HG03469 (cell line): ENCODE measurements around the gene RBFOX1.

Source experiments
- ATAC-seq: cut with Tn5 transposase; IDR thresholded peaks from one replicate; pipeline ENCODE4 v1.9.1; 2021; ENCODE audit warnings: mild to moderate bottlenecking, moderate library complexity, moderate number of reproducible peaks; ENCODE audit not compliant: unreplicated experiment

RBFOX1 gene

DNA sequence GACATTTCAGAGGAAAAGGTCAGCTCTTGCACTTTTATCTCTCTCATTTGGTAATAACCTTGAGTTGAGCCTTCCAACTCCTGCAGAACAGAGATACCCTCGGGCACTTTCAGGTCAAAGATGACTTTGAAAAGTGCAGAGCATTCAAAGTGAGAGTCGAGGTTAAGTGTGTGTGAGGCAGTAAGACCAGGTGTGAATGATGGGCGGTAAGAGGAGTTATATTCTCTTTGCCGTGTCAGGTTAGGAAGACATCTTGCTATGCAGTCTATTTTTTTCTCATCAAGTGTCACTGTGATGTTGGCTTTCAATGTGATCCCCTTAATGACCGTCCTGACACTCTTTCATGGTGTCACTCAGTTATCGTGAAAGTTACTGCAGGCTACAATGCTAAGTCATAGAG lies 248.5 kb downstream of the RBFOX1 start:
- no peak for ATAC-seq

DNA sequence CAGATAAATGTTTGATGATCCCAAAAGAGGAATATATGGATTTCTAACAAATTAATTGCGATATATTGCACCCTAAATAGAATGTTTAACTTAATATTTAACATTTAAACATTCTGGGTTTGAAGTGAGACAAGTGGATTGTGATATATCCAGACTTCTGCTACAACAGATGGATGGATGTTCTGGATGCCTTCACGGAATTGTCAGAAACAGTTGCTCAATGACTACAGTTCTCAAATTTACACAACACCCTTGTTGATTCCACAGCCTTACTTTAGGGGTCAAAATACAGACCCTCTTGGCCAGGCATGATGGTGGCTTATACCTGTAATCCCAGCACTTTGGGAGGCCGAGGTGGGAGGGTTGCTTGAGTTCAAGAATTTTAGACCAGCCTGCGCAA lies 250.8 kb downstream of the RBFOX1 start:
- no peak for ATAC-seq

DNA sequence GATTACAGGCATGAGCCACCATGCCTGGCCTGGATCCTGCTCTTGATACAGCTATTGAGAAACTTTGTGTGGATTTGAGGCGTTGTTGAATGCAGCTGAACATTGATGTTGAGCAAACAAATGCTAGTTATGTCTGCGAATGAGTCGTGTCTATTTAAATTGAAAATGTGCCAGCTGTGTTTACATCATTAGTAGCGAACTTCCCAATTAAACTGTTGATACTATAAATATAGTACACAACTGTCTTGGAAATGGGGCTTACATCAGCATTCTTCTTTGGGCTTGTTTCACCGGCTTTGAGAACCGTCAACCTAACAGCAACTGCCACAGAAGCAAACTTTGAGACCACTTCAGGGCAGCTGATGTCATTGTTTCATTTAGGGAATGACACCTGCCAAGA lies 251.9 kb downstream of the RBFOX1 start:
- no peak for ATAC-seq

DNA sequence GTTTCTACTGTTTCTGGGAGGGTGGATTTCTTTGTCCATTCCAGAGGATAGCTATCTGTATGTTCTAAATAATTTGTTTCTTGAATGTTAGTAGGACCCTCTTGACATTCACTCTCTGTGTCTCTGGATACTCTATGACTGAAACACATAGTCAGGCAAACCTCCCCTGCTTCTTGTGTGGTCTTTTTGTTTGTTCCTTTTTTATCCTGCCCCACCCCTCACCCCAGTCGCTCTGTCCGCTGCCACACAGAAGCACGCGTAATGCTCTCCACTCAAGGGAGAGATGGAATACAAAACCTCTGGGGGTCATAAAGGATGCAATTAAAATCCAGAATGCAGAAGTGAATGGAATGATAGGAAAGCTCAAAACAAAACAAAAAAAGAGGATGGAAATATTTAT lies 253.1 kb downstream of the RBFOX1 start:
- ATAC-seq, result no peak

DNA sequence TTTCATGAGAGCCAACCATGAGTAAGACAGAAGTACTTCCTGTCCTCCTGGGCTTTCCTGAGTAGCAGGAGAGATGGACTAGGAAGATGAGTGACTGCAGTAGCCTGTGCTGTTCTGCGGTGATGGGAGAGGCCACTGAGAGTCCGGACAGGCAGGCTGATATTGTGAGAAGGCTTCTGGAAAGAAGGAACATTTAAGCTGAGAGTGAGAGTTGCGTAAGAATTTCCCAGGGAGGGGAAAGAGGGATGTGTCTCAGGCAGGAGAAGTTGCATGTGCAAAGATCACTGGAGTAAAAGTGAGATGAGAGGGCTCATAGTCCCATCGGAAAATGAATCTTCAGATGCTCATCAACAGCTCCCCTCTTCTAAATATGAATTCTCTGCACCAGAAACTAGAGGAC lies 258.3 kb downstream of the RBFOX1 start:
- no peak for ATAC-seq

DNA sequence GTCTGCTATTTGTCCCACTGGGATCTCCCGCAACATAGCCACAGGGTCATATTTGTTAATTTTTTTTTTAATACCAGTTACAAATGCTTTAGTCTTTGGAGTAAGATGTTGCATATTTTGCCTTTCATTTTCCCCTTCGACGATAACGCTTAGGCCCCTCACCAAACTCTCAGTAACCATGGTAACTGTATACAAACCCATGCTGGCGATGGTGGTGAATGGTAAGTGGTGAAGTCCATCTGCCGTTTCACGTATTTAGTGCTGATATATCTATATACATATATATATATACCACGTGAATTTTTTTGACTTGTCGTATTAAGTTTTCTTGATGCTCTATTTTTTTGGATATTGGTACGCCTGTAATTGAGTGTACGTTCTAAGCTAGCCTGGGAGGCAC lies 263.7 kb downstream of the RBFOX1 start:
- no peak for ATAC-seq

DNA sequence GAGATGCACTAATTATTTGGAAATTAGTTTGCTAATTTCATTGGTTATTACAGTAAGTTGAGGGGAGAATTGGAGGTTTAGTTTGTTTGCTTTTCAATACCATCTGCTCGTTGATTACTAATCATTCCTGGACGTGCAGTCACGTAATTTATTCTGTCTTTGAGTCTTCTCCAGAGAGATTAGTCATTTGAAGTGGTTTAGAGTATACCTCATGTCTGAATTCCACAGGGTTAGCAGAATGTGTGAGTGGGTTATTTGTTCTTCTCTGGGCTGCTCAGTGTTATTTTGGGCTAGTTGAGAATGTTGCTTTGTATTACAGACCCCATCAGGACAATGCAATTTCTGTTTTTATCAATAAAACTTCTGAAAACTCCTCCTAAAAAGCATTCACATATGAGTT lies 265.0 kb downstream of the RBFOX1 start:
- ATAC-seq, result no peak

DNA sequence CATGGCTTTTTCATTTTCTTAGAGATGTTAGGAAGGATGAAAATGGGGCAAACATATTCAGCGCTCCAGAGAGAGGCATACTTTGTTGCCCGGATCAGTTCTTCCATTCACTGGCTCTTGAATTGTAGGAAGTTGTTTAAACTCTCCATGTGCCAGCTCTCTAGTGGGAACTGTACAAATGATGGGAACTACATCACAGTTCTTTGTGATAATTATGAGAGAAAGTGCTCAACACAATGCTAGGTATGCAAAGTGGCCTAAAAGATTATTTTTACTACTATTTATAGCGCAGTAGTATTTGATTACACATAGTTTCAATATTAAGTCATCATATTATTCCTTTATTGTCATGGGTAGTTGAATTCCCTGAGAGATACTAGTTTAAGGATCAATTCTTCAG lies 268.5 kb downstream of the RBFOX1 start:
- ATAC-seq, result no peak

DNA sequence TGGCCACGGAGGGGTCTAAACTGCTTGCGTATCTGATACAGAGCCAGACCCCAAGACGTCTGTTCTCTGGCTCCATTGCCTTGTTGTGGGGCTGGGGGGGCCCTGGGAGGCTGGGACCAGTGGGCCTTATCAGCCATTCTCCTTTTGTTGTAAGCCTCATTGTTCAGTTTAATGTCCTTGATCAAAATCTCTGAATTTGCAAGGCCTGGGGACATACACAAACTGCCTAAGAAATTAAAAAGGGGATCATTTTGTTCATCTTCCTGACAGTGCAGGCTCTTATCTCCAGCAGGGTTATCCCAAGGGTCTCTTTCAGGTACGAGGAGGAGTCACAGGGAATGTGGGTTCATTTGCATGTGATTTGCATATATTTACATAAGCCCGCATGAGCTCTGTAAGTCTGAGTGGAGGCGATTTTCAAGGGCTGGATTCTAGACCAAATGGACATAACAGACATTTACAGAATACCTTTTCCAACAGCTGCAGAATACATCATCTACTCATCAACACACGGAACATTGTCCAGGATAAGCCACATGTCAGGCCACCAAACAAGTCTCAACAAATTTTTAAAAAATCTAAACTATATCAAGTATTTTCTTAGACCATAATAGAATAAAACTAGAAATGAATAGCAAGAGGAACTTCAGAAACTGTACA lies 269.8 kb downstream of the RBFOX1 start:
- ATAC-seq, result no peak

DNA sequence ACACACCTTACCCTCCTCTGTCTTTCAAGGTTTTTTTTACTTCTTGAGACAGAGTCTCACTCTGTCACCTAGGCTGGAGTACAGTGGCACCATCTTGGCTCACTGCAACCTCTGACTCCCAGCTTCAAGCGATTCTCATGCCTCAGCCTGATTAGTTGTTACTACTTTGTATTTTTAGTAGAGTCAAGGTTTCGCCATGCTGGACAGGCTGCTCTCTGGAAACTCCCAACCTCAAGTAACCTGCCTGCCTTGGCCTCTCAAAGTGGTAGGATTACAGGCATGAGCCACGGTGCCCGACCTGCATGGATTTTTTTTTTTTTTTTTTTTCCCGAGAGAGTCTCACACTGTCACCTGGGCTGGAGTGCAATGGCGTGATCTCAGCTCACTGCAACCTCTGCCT lies 273.2 kb downstream of the RBFOX1 start:
- no peak for ATAC-seq

DNA sequence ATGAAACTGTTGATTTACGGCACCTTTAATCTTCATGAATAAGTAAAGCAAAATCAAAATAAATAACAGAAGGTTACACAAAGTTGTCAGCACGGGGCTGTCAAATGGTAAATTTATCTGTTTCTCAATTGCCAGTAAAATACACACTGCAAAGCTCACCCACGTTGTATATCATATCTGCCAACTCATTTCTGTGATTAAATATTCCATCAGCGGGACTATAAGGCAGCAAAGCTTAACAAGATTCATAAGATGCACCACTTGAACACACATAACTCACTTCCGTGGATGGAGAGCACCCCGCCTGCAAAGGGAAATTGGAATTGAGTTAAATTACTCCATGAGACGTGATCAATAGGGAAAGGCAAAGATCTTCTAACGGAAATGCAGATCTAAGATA lies 280.0 kb downstream of the RBFOX1 start:
- no peak for ATAC-seq

DNA sequence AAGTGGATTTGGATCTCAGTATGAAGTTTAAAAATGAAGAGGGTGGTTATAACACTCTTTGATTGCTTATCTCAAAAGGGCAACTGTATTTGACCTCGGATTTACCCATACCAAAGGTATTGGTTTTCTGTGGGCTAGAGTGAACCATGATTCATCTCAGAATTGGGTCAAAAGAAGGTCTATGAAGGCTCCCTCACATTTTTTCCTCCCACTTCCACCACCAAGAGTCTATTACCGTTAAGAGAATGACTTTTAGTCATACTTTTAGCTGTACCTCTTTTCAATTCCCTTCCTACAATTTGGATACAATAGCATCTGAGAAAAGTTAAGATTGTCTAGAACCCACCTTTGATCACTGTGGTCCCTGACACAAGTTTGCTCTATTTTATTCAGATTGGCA lies 280.9 kb downstream of the RBFOX1 start:
- no peak for ATAC-seq

DNA sequence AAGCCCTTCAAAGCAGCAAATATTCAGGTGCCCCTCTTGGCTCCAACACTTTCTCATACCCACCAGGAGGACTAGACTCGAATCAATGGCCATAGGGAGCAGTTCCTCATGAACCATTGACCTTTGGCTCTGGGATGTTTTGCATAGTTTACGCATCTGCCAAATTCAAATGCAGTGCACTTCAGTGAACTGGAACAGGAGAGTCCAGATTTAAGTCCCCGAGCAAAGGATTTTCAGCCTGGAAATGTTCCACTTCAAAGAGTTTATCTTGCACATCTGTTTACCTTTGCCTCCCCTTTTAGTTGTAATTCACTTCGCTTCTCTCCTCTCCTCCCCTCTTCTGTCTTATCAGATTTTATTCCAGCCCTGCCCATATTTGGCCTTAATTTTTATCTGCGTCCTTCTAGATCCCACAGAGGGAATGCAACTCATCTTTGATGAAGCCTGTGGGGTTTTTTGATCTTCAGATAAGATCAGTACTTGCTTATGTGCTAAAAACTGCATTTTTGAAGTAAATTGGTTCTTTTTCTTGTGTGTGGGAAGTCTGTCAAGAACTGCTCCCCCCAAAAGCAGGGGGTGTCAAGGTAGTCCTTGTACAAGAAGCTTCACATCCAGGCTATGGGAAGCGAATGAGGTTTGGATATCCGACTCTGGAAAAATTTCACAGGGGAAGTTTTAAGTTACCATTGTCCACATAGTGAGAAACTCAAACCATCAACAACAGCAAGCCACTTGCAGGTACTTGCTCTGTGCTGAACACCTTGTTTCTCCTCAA lies 281.6 kb downstream of the RBFOX1 start:
- no peak for ATAC-seq

DNA sequence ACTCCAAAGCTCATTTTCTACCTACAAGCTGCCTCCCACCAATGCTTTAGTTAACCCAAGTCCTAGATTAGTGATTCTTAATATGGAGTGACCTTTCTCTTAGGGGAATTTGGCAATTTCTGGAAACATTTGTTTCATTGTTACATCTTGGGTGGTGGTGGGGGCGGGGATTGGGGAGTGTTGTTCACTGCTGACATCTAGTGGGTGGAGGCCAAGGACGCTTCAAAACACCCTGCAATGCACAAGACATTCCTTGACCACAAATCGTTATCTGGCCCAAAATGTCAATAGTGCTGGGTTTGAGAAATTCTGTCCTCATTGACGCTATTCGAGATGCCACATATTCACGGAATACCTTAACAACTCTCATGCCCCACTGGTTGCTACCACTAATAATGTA lies 282.9 kb downstream of the RBFOX1 start:
- ATAC-seq, result no peak

DNA sequence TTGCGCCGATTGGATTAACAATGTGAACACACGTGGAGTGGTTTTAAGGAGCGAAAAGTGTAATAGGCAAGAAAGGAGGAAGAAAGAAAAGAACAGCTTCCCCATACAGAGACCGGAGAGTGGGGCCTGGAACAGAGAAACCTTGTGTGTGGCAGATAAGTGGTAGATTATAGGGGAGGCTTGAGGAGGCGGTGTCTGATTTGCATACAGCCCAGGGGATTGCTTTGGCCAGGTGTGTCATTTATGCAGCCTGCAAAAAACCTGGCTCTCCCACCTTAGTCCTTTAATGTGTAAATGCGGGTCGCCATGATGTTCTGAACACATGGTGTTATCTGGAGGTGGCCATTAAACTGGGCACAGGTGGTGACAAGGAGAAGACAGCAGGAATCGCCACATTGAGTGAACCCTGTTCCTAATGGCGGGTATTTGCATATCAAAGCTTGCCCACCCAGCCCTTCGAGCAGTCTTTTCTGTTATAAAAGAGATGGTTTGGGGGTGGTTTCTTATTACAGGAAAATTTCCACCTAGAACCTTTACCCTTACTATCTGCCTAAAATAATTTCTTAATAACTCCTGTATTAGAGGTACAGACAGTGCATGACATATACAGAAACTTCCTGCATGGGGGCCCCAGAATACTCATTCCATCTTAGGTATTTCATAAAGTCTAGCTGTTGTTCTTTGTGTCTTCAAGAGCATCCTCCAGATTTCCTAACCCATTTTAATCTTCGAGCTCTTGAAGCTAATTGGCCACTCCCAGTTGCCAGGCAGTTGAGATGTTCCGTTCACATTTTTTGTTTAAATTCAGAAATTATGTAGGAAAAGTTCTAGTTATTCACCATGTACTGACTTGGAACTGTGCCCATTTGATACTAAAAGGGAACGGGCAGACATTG lies 292.5 kb downstream of the RBFOX1 start:
- no peak for ATAC-seq

DNA sequence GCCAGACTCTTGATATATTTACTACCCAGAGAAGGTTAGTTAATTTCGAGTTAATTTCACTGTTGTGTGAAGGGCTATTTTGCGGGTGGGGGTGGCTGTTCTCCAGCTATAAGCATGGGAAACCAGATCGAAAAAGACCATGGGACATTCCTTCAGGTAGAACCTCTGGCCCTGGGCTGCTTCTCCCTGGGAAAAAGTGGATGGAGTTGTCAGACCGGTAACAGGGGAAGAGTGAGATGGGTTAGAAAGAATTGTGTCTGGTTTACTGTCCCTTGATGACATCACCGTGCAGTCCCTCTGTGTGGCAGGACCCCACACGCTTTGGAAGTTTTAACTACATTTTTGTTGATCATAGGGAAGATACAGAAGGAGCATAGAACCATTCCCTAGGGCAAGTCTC lies 296.3 kb downstream of the RBFOX1 start:
- no peak for ATAC-seq

DNA sequence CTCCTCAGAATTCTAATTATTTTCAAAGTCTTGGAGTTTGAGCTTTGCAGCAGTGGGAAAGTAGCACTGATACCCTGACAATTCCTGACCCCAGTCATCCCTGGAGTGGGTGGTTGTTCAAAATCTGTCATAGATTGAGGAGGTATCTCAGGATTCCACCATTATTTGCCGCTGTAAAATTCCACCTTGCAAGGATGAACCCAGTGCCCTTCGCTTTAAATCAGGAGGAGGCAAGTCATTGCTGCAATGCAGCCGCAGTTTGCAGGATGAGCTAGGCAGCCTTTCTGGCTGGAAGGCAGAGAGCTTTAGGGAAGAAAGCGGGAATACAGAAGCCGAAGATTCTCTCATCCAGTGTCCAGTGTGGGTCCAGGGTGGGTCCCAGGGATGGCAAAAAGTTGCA lies 296.9 kb downstream of the RBFOX1 start:
- no peak for ATAC-seq

DNA sequence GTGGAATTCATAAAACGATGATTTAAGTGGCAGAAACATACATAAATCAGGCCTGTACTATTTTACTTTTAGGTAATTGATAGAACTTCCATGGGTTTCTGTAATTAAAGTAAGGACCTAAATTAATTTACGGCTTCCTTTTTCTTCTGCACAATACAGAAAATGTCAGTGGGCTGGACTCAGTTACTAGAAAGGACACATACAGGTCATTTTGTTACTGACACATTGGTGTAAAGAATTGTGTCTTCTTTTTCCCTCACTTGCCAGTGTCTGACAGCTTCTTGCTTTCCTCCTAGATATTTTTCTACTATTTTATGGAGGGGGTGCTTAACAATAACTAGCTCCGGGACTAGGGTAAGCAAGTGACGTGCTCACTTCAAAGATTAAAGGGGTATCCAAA lies 304.8 kb downstream of the RBFOX1 start:
- ATAC-seq, result no peak

DNA sequence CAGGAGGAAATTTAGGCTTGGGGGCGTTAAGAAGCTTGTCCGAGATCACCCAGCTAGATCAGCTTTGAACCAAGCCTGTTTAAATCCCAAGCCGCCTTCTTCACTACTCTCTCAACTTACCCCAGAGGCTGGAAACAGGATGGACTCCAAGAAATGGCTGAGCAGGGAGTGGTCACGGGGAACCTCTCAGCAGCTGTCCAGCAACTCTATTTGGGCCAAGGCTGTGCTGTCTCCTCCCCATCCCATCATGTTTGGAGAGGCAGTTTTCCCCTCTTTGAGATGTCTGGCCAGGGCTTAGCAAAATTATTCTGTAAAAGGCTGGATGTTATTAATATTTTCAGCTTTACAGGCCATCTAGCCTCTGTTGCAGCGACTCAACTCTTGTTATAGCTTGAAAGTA lies 305.7 kb downstream of the RBFOX1 start:
- ATAC-seq, result no peak

DNA sequence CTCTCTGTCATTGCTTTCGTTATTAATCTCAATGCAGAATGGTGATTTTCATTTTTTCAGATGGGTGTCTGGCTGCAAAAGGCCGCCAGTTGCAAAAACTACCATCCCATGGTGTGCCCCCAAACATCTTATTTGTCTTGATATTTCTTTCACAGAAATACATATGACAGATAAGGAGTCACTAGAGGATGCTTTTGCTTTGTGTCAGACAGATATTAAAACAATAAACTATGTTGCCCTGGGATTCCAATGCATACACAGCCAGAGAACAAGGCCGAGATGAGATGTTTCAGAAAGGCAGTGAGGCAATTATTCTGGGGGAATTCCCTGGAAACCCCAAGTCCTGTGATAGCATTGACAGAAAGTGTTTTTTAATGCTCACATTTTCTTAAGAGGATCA lies 307.7 kb downstream of the RBFOX1 start:
- ATAC-seq, result no peak

DNA sequence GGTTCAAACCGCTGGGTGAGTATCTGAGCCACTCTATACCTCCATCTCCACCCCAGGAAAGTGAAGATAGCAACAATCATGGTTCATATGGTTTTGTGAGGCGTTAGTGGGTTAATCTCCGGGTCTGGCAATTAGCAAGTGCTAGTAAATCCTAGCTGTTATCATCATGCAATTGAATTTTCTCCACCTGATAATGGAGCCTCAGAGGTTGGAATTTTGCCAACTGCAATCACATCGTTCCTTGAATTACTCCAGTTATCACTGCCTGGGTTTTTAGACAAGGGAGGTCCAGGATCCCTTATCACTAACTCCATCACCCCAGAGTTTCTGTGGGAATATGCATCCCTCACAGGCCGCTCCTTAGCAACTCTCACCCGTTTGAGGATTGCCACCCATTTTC lies 311.5 kb downstream of the RBFOX1 start:
- no peak for ATAC-seq

DNA sequence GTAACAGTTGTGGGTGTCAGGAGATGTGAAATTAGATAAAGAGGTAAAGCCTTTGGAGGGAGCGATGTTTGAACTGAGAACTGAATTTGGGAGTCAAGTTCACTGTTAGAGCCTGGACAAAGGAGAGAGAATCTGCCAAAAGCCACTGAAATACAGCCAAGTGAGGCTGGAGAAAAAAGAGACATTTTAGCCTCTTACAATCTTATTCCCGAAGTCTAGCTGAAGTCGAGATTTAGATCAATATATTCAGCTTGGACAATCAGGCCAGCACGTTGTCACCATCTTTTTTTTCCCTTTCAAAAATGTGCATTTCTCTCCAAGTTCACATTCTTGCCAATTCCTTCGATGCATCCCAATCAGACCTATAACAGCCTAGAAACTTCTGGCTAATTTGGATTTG lies 312.2 kb downstream of the RBFOX1 start:
- ATAC-seq, result no peak
